T47D (cell line): Measurements from ENCODE around the gene NRCAM.
"Not testable (repeated sequence)": the region's sequence is repeated elsewhere in the genome, so short reads cannot be mapped to it uniquely, and the experiment has no call there.

Source experiments
- DNase-seq, 2 experiments: peaks; one replicate each; pipeline versions ENCODE4 v3.0.0 to v3.0.0-alpha.2; 2011 to 2012; ENCODE audit warnings: low read depth in 1 of 2, low spot score in 1 of 2
- JUND ChIP-seq: IDR thresholded peaks from 2 replicates; pipeline ENCODE4 v1.6.1; 2012; ENCODE audit warnings: low read depth
- in situ Hi-C: cut with HindIII; loops from 2 replicates; pipeline ENCODE4 v1.10.0; 2016; ENCODE audit warnings: low sequenced_read_pairs, low pct_unique_long_range_greater_than_20kb

The NRCAM gene

GRCh38 chr7:108290459-108291151 is 165.6 kb downstream of the NRCAM start:
- TF ChIP-seq JUND, result no peak
- in situ Hi-C loops, result no loop called here

DNA sequence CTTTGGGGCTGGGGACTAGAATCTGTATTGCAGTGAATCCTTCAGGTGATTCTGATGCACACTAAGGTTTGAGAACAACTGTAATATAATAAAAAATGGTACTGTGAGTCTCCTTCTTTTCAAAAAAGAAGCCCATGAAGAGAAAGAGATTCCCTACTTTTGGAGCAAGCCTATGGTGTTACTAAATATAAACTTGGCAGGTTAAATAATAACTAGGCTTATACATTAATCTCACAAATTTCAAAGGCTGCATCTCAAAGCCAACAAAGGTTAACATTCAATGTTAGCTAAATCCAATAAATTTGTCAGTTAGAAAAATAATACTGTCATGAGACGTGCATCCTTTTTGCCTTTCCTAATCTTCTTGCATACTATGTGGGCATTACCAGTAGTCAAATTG is 166.4 kb downstream of the NRCAM start:
- DNase-seq, result no peak
- in situ Hi-C loops, result no loop called here
- TF ChIP-seq JUND, result no peak

More at GRCh38 chr7:108290459-108291151, 165.6 kb downstream of the NRCAM start:
- no peak for DNase-seq

DNA sequence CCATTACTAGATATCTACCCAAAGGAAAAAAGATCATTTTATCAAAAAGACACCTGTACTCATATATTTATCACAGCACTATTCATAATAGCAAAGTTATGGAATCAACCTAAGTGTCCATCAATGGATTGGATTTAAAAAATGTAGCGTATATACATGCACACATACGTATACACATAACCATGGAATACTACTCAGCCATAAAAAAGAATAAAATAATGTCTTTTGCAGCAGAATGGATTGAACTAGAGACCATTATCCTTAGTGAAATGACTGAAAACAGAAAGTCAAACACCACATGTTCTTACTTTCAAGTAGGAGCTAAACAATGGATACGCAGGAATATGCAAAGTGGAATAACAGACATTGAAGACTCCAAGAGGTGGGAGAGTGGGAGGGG is 168.4 kb downstream of the NRCAM start:
- in situ Hi-C loops, result no loop called here
- TF ChIP-seq JUND, result no peak
- no peak for DNase-seq

DNA sequence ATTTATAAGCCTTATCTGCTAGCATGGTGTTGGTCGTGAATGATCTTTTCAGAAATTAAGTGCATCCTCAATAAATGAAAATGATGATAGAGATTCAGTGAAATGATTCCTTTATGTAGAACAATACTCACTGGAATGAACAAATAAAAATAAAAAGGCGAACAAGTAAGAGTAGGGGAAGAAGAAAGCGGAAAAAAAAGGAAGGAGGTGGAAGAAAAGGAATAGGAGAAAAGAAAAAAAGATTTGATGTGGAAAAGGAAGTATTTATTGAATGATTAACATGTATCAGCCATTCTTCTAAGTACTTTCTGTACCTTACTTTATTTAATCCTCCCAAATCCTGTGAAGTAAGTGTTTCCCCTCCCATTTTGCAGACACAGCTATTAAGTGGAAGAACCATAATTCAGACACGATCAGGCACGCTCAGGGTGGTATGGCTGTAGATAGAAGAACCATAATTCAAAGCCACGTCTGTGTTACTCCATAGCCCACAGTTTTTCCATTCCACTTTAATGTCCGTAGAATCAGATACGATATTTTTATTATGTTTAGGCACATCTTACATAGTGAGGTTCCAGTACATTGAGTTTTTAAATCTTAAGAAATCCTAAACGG is 169.8 kb downstream of the NRCAM start:
- DNase-seq, result no peak
- TF ChIP-seq JUND, result no peak
- in situ Hi-C loops, result no loop called here

DNA sequence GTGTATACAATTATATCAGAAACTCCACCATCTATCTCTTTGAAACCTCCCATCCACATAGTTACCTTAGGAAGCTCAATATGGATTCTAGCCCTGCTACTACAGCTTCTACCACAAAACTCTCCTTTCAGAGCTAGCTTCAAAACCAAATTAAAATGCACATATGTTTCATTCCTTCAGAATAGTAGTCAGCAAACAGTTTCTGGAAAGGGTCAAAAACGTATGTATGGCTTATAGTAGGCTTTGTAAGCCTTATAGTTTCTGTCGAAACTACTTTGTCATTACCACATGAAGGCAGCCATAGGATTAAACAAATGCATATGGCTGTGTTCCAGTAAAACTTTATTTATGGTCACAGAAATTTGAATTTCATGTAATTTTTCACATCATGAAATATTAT is 170.5 kb downstream of the NRCAM start:
- in situ Hi-C loops, result no loop called here
- DNase-seq, result no peak

GRCh38 chr7:108285003-108285368 is 171.2 kb downstream of the NRCAM start:
- TF ChIP-seq JUND, result no peak
- in situ Hi-C loops, result no loop called here
- DNase-seq, result no peak

More for the DNA sequence above, 170.5 kb downstream of the NRCAM start:
- TF ChIP-seq JUND, result no peak

DNA sequence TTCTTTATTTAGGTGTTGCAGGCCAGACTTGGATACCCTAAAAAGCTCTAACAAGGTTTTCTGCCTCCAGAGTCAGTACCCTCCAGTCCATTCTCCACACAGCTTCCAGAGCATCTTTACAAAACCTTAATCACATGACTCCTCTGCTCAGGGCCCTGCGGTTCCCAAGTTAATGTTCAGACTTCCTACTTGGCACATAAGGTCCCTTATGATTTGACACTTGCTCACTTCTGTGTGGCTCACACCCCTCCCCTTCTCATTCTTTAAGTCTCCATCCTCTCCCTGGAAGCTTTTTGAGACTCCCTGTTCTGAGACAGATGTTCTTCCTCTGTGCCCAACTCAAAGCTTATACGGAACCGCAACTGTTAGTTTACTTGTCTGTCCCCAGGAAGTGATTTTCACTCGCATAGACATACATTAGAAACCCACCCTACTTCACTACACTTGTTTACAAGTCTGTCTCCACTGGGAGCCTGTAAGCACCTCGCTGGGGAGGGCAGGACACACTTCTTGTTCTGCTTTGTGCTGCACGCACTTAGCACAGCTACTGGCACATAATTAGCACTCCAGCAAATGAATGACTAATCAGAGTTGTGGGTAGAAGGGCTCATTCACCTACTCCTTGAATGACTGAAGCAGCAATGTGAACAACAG is 171.8 kb downstream of the NRCAM start:
- DNase-seq, result no peak
- in situ Hi-C loops, result no loop called here
- TF ChIP-seq JUND, result no peak

- in situ Hi-C loops, result no loop called here
- TF ChIP-seq JUND, result no peak
- DNase-seq, result no peak
Measured at GRCh38 chr7:108283252-108283651, 173.0 kb downstream of the NRCAM start.

GRCh38 chr7:108282427-108282996 is 173.7 kb downstream of the NRCAM start:
- no peak for TF ChIP-seq JUND
- no peak for DNase-seq
- in situ Hi-C loops, result no loop called here

DNA sequence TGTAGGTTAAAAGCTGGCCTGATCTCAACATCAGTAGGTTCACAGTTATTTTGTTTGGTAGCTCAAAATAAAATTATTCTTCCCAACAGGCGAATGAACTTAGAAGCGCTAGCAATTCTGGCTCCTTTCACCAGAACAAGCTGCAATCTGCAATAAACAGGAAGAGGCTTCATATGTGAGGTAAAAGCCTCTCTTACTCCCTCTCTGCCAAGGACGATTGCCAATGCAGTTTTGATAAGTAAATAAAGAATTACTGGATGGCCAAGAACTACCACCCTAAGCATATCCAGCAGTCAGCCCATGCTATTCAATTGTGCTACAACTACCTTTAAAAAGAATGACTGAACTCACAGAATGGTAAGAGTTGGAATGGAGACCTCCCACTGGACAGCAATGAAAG is 176.1 kb downstream of the NRCAM start:
- no peak for TF ChIP-seq JUND
- in situ Hi-C loops, result no loop called here

GRCh38 chr7:108278776-108279175 is 177.5 kb downstream of the NRCAM start:
- in situ Hi-C loops, result no loop called here

More for the DNA sequence above, 176.1 kb downstream of the NRCAM start:
- DNase-seq, result no peak

GRCh38 chr7:108278281-108278680 is 178.0 kb downstream of the NRCAM start:
- no peak for TF ChIP-seq JUND
- DNase-seq, result no peak
- in situ Hi-C loops, result no loop called here

More at GRCh38 chr7:108278776-108279175, 177.5 kb downstream of the NRCAM start:
- DNase-seq, result no peak
- no peak for TF ChIP-seq JUND

DNA sequence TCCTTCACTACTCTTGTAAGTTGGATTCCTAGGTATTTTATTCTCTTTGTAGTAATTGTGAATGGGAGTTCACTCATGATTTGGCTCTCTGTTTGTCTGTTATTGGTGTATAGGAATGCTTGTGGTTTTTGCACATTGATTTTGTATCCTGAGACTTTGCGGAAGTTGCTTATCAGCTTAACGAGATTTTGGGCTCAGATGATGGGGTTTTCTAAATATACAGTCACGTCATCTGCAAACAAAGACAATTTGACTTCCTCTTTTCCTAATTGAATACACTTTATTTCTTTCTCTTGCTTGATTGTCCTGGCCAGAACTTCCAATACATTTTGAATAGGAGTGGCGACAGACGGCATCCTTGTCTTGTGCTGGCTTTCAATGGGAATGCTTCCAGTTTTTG is 181.8 kb downstream of the NRCAM start:
- in situ Hi-C loops, DNase-seq: not testable (repeated sequence)

DNA sequence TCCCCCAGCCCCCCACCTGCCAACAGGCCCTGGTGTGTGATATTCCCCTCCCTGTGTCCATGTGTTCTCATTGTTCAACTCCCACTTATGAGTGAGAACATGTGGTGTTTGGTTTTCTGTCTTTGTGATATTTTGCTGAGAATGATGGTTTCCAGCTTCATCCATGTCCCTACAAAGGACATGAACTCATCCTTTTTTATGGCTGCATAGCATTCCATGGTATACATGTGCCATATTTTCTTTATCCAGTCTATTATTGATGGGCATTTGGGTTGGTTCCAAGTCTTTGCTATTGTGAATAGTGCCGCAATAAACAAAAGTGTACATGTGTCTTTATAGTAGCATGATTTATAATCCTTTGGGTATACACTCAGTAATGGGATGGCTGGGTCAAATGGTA is 183.3 kb downstream of the NRCAM start:
- in situ Hi-C loops, DNase-seq: not testable (repeated sequence)
